Measurements from ENCODE around the gene CHRND.

CHRND gene

GRCh38 chr2:232533944-232534710, 8.2 kb downstream of the CHRND start:
- no peak overlapping the region for H3K4me3 ChIP-seq (replicated peaks; ENCODE audit: insufficient read depth, low read length)
- H3K27me3 ChIP-seq (ENCODE audit: insufficient read depth, poor library complexity, severe bottlenecking), result no peaks in the 10 kb centered on the region
- no peak overlapping the region for H3K27ac ChIP-seq (replicated peaks)
- DNase-seq (ENCODE audit: low read depth in 1 of 2, low spot score in 1 of 2), result no peak
- TF ChIP-seq POLR2AphosphoS5 (IDR thresholded peaks at IDR 0.05; ENCODE audit: low read depth) (no peak), REST (IDR thresholded peaks at IDR 0.05; ENCODE audit: insufficient replicate concordance, low read depth) (no peak), GABPA (IDR thresholded peaks at IDR 0.05; ENCODE audit: low read depth) (no peak), CTCF (IDR thresholded peaks at IDR 0.05; ENCODE audit: insufficient read depth, low read length) (no peak), SPI1 (IDR thresholded peaks at IDR 0.05; ENCODE audit: borderline replicate concordance, low read depth) (no peak)

GRCh38 chr2:232534940-232535651, 9.1 kb downstream of the CHRND start:
- Histone ChIP-seq H3K27me3 (ENCODE audit: insufficient read depth, poor library complexity, severe bottlenecking) (no peaks in the 10 kb centered on the region), H3K4me3 (replicated peaks; ENCODE audit: insufficient read depth, low read length) (no peak overlapping the region), H3K27ac (replicated peaks) (no peak overlapping the region)
- no peak for DNase-seq (ENCODE audit: low read depth in 1 of 2, low spot score in 1 of 2)
- TF ChIP-seq GABPA (IDR thresholded peaks at IDR 0.05; ENCODE audit: low read depth) (no peak), REST (IDR thresholded peaks at IDR 0.05; ENCODE audit: insufficient replicate concordance, low read depth) (no peak), POLR2AphosphoS5 (IDR thresholded peaks at IDR 0.05; ENCODE audit: low read depth) (no peak), CTCF (IDR thresholded peaks at IDR 0.05; ENCODE audit: insufficient read depth, low read length) (no peak), SPI1 (IDR thresholded peaks at IDR 0.05; ENCODE audit: borderline replicate concordance, low read depth) (no peak)

- H3K4me3 ChIP-seq (replicated peaks; ENCODE audit: insufficient read depth, low read length), result no peak overlapping the region
These were observed 10.0 kb downstream of the CHRND start for GRCh38 chr2:232535761-232536530.

More at GRCh38 chr2:232535761-232536530, 10.0 kb downstream of the CHRND start:
- TF ChIP-seq SPI1 (IDR thresholded peaks at IDR 0.05; ENCODE audit: borderline replicate concordance, low read depth) (no peak), REST (IDR thresholded peaks at IDR 0.05; ENCODE audit: insufficient replicate concordance, low read depth) (no peak), POLR2AphosphoS5 (IDR thresholded peaks at IDR 0.05; ENCODE audit: low read depth) (no peak), GABPA (IDR thresholded peaks at IDR 0.05; ENCODE audit: low read depth) (no peak), CTCF (IDR thresholded peaks at IDR 0.05; ENCODE audit: insufficient read depth, low read length) (no peak)
- Histone ChIP-seq H3K27ac (replicated peaks) (no peak overlapping the region), H3K27me3 (ENCODE audit: insufficient read depth, poor library complexity, severe bottlenecking) (no peaks in the 10 kb centered on the region)
- no peak for DNase-seq (ENCODE audit: low read depth in 1 of 2, low spot score in 1 of 2)
